Mucosa of stomach (tissue), 1 donor: Measurements from ENCODE around the gene NAP1L3.

ENCODE experiments used
- H3K27me3 ChIP-seq: one replicate; pipeline ENCODE4 v1.7.0; 2013; ENCODE audit warnings: mild to moderate bottlenecking, low read length; ENCODE audit not compliant: control insufficient read depth, insufficient read depth
- H3K36me3 ChIP-seq: one replicate; pipeline ENCODE4 v1.7.0; 2013; ENCODE audit warnings: low read length; ENCODE audit not compliant: control insufficient read depth, insufficient read depth
- H3K4me1 ChIP-seq: one replicate; pipeline ENCODE4 v1.7.0; 2013; ENCODE audit warnings: mild to moderate bottlenecking, low read length; ENCODE audit not compliant: control insufficient read depth, insufficient read depth
- H3K4me3 ChIP-seq: one replicate; pipeline ENCODE4 v1.7.0; 2013; ENCODE audit warnings: low read length
- H3K9ac ChIP-seq: one replicate; pipeline ENCODE4 v1.7.0; 2013; ENCODE audit warnings: mild to moderate bottlenecking, low read length, moderate library complexity
- H3K9me3 ChIP-seq: one replicate; pipeline ENCODE4 v1.7.0; 2013; ENCODE audit warnings: mild to moderate bottlenecking, low read length, moderate library complexity; ENCODE audit not compliant: control insufficient read depth
- donor health status: Pancreatic carcinoma.

The NAP1L3 gene

GRCh38 chrX:93673056-93673868 lies at the start of gene NAP1L3:
Gene NAP1L3, minus strand, starts transcription at chrX:93673578. Its CDS starts 274 bp downstream, at chrX:93673304.
- Histone ChIP-seq H3K9ac (peak within 1 kb of the TSS; percentile 8), H3K9me3 (no peaks in the 10 kb centered on the region), H3K36me3 (no peaks in the 10 kb centered on the region), H3K4me3 (no peak within 1 kb of the TSS), H3K27me3 (no peaks in the 10 kb centered on the region), H3K4me1 (no peaks in the 10 kb centered on the region)

GRCh38 chrX:93711076-93711475 lies 37.7 kb upstream of the NAP1L3 start:
- Histone ChIP-seq H3K36me3 (no peaks in the 10 kb centered on the region), H3K9me3 (no peaks in the 10 kb centered on the region), H3K9ac (no peak overlapping the region), H3K4me3 (no peak overlapping the region), H3K27me3 (no peaks in the 10 kb centered on the region), H3K4me1 (no peaks in the 10 kb centered on the region)

GRCh38 chrX:93703701-93704100 lies 30.3 kb upstream of the NAP1L3 start:
- Histone ChIP-seq H3K27me3 (no peaks in the 10 kb centered on the region), H3K9me3 (no peaks in the 10 kb centered on the region), H3K36me3 (no peaks in the 10 kb centered on the region), H3K9ac (no peak overlapping the region), H3K4me1 (no peaks in the 10 kb centered on the region), H3K4me3 (no peak overlapping the region)

- H3K36me3 ChIP-seq = no peaks in the 10 kb centered on the region
- no peaks in the 10 kb centered on the region for H3K9me3 ChIP-seq
- H3K27me3 ChIP-seq = no peaks in the 10 kb centered on the region
- H3K4me3 ChIP-seq = no peak overlapping the region
- no peaks in the 10 kb centered on the region for H3K4me1 ChIP-seq
- no peak overlapping the region for H3K9ac ChIP-seq
These were observed 22.6 kb upstream of the NAP1L3 start for GRCh38 chrX:93695981-93696380.

GRCh38 chrX:93673869-93674271 lies 492 bp upstream of the NAP1L3 start, which contains the start of gene FAM133A:
Gene FAM133A, plus strand, starts transcription at chrX:93674206. Its CDS starts 35,214 bp downstream, at chrX:93709420.
- Histone ChIP-seq H3K36me3 (no peaks in the 10 kb centered on the region), H3K4me3 (no peak within 1 kb of the TSS), H3K9ac (peak within 1 kb of the TSS; percentile 8), H3K9me3 (no peaks in the 10 kb centered on the region), H3K4me1 (no peaks in the 10 kb centered on the region), H3K27me3 (no peaks in the 10 kb centered on the region)

- Histone ChIP-seq H3K9ac (no peak overlapping the region), H3K9me3 (no peaks in the 10 kb centered on the region), H3K4me3 (no peak overlapping the region), H3K4me1 (no peaks in the 10 kb centered on the region), H3K27me3 (no peaks in the 10 kb centered on the region), H3K36me3 (no peaks in the 10 kb centered on the region)
These were observed 12.8 kb downstream of the NAP1L3 start for GRCh38 chrX:93660575-93660974.

GRCh38 chrX:93649381-93649780 lies 24.0 kb downstream of the NAP1L3 start:
- H3K4me3 ChIP-seq = no peak overlapping the region
- H3K36me3 ChIP-seq = no peaks in the 10 kb centered on the region
- H3K9me3 ChIP-seq = no peaks in the 10 kb centered on the region
- no peaks in the 10 kb centered on the region for H3K4me1 ChIP-seq
- H3K27me3 ChIP-seq = no peaks in the 10 kb centered on the region
- H3K9ac ChIP-seq = no peak overlapping the region

- H3K9ac ChIP-seq = no peak overlapping the region
- no peaks in the 10 kb centered on the region for H3K36me3 ChIP-seq
- no peaks in the 10 kb centered on the region for H3K4me1 ChIP-seq
- H3K27me3 ChIP-seq = no peaks in the 10 kb centered on the region
- H3K9me3 ChIP-seq = no peaks in the 10 kb centered on the region
- H3K4me3 ChIP-seq = no peak overlapping the region
These were observed 35.8 kb downstream of the NAP1L3 start for GRCh38 chrX:93637591-93637990.
